Neuron (in vitro differentiated cells): ENCODE measurements around the gene FAM3A.
A peak's percentile ranks its signal among the peaks of the same experiment; 100 is the strongest.
"Not testable (repeated sequence)": the region's sequence is repeated elsewhere in the genome, so short reads cannot be mapped to it uniquely, and the experiment has no call there.

Source experiments
- H2AFZ ChIP-seq: one replicate; pipeline ENCODE4 v1.6.1; 2013; ENCODE audit warnings: low read depth, mild to moderate bottlenecking, inconsistent platforms, low read length, moderate library complexity
- H3K27me3 ChIP-seq: one replicate; pipeline ENCODE4 v1.6.1; 2013; ENCODE audit warnings: low read length; ENCODE audit not compliant: insufficient read depth
- H3K36me3 ChIP-seq: one replicate; pipeline ENCODE4 v1.6.1; 2013; ENCODE audit warnings: low read length; ENCODE audit not compliant: insufficient read depth
- H3K4me1 ChIP-seq: one replicate; pipeline ENCODE4 v1.6.1; 2013; ENCODE audit warnings: low read length; ENCODE audit not compliant: insufficient read depth
- H3K4me3 ChIP-seq: 2 replicates; pipeline ENCODE4 v1.5.1; 2013; ENCODE audit warnings: mild to moderate bottlenecking, low read length, moderate library complexity
- H3K9me3 ChIP-seq: one replicate; pipeline ENCODE4 v1.6.1; 2013; ENCODE audit warnings: low read length

FAM3A gene

GRCh38 chrX:154515966-154516655 is at the start of gene FAM3A:
TSS of gene FAM3A (minus strand) at chrX:154516232. CDS start at chrX:154515772, 460 bp downstream.
- Histone ChIP-seq H3K9me3 (no peaks in the 10 kb centered on the region), H3K27me3 (no peaks in the 10 kb centered on the region), H3K4me1 (peaks cover 15% of the 10 kb centered on the region), H3K4me3 (peak within 1 kb of the TSS; percentile 55), H3K36me3 (no peaks in the 10 kb centered on the region), H2AFZ (peak within 1 kb of the TSS; percentile 37)

GRCh38 chrX:154562295-154562694 is 46.3 kb upstream of the FAM3A start:
- not testable (repeated sequence) for H2AFZ ChIP-seq, H3K9me3 ChIP-seq, H3K27me3 ChIP-seq, H3K36me3 ChIP-seq, H3K4me1 ChIP-seq, H3K4me3 ChIP-seq

- not testable (repeated sequence) for H3K4me1 ChIP-seq, H3K4me3 ChIP-seq, H2AFZ ChIP-seq, H3K36me3 ChIP-seq, H3K27me3 ChIP-seq, H3K9me3 ChIP-seq
Observed at GRCh38 chrX:154560326-154560725, 44.3 kb upstream of the FAM3A start.

- not testable (repeated sequence) for H2AFZ ChIP-seq, H3K4me3 ChIP-seq, H3K4me1 ChIP-seq, H3K36me3 ChIP-seq, H3K9me3 ChIP-seq, H3K27me3 ChIP-seq
Observed at GRCh38 chrX:154558896-154559295, 42.9 kb upstream of the FAM3A start.

GRCh38 chrX:154558060-154558690 is 42.1 kb upstream of the FAM3A start:
- not testable (repeated sequence) for H2AFZ ChIP-seq, H3K36me3 ChIP-seq, H3K9me3 ChIP-seq, H3K4me1 ChIP-seq, H3K4me3 ChIP-seq, H3K27me3 ChIP-seq

- H3K4me1 ChIP-seq, H2AFZ ChIP-seq, H3K36me3 ChIP-seq, H3K9me3 ChIP-seq, H3K4me3 ChIP-seq, H3K27me3 ChIP-seq: not testable (repeated sequence)
Observed at GRCh38 chrX:154552112-154552806, 36.2 kb upstream of the FAM3A start.

- Histone ChIP-seq H3K27me3 (peaks cover 10% of the 10 kb centered on the region), H3K4me1 (peaks cover 3% of the 10 kb centered on the region), H3K9me3 (no peaks in the 10 kb centered on the region), H3K4me3 (no peak overlapping the region), H3K36me3 (peaks cover 15% of the 10 kb centered on the region), H2AFZ (no peak overlapping the region)
Observed at GRCh38 chrX:154549766-154550165, 33.7 kb upstream of the FAM3A start.

GRCh38 chrX:154548028-154548316 is 31.9 kb upstream of the FAM3A start:
- no peak overlapping the region for H2AFZ ChIP-seq
- peaks cover 3% of the 10 kb centered on the region for H3K4me1 ChIP-seq
- H3K36me3 ChIP-seq, result peaks cover 7% of the 10 kb centered on the region
- H3K9me3 ChIP-seq, result no peaks in the 10 kb centered on the region
- H3K27me3 ChIP-seq, result peaks cover 1% of the 10 kb centered on the region
- H3K4me3 ChIP-seq, result peak overlapping the region; percentile 85

- peaks cover 7% of the 10 kb centered on the region for H3K36me3 ChIP-seq
- peak within 1 kb of the TSS; percentile 8 for H2AFZ ChIP-seq
- H3K4me3 ChIP-seq, result peak within 1 kb of the TSS; percentile 85
- H3K9me3 ChIP-seq, result no peaks in the 10 kb centered on the region
- no peaks in the 10 kb centered on the region for H3K27me3 ChIP-seq
- H3K4me1 ChIP-seq, result peaks cover 3% of the 10 kb centered on the region
Observed at GRCh38 chrX:154547245-154548027, 31.4 kb upstream of the FAM3A start, which contains the start of gene IKBKG. TSS of gene IKBKG (plus strand) at chrX:154547620. CDS start at chrX:154552003, 4,383 bp downstream.

GRCh38 chrX:154546354-154547244 is 30.6 kb upstream of the FAM3A start, which contains the start of gene G6PD:
TSS of gene G6PD (minus strand) at chrX:154546846. CDS start at chrX:154546155, 691 bp downstream.
- Histone ChIP-seq H2AFZ (peak within 1 kb of the TSS; percentile 8), H3K9me3 (no peaks in the 10 kb centered on the region), H3K36me3 (peaks cover 7% of the 10 kb centered on the region)

GRCh38 chrX:154545673-154546274 is 29.7 kb upstream of the FAM3A start:
- Histone ChIP-seq H3K4me3 (peak overlapping the region; percentile 85), H2AFZ (no peak overlapping the region), H3K36me3 (peaks cover 7% of the 10 kb centered on the region), H3K9me3 (no peaks in the 10 kb centered on the region), H3K27me3 (no peaks in the 10 kb centered on the region), H3K4me1 (peaks cover 3% of the 10 kb centered on the region)

More at GRCh38 chrX:154546354-154547244, 30.6 kb upstream of the FAM3A start, which contains the start of gene G6PD:
- Histone ChIP-seq H3K27me3 (no peaks in the 10 kb centered on the region), H3K4me1 (peaks cover 3% of the 10 kb centered on the region), H3K4me3 (peak within 1 kb of the TSS; percentile 85)
